CD4-positive, alpha-beta T cell treated with Interleukin-15 for 1 hour (primary cell): ENCODE measurements around the gene SIRT3.

Experiments
- DNase-seq: peaks from one replicate; pipeline ENCODE4 v3.0.0-alpha.2; 2020

Gene SIRT3

DNA sequence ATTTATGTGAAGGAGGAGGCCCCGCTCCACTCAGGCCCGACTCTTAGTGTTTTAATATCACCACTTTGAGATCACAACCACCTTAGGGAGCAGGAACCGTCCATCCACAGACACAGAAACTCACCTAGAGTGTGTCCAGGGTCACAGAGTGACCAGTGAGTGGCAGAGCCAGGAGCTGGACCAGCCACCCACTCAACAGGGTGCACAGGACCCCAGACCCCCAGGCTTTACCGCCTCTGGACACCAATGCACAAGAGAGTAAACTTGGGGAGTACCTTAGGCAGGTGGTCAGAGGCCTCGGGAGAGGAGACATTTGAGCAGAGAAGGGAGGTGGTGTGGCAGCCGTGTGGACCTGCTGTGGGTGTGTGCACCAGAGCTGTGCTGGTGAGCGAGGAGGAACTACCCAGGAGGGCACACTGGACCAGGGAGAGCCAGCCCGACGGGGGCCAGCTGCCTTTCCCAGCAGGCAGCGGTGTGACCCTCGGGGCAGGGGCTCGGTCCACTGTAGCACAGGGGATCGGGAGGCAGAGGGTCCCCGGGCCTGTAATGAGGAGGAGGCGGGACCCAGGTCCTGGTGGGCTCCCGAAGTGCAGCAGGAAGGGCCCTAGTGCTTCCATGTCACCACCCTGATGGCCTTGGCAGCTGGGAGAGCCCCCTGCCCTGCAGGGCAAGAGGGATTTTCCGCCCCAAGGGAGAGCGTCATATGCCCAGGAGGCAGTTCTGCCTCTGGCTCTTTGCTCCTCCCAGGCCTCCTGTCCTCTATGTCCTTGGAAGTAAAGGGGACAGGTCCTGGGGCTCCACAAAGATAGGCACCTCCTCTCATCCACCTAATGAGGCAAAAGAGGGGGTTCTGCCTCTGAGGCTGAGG, 34.5 kb upstream of the SIRT3 start:
- no peak for DNase-seq

- DNase-seq = peak; percentile 68
Observed at GRCh38 chr11:269146-269890, 33.2 kb upstream of the SIRT3 start.

DNA sequence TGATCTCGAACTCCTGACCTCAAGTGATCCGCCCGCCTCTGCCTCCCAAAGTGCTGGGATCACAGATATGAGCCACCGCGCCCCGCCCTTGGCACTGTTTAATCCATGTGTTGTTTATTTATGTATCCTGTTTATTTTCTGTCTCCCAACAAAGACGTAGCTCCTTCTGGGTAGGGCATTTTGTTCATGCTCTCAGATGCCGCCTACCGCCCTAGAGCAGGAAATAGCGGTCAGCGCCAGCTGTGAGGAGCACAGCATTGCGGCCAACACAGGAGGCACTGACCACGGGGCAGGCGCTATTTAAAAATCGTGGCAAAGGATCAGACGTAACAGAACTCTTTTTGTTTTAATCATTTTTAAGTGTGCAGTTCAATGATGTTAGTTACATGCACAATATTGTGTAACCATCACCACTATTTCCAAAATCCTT, 32.6 kb upstream of the SIRT3 start:
- peak; percentile 78 for DNase-seq

GRCh38 chr11:267491-267994, 31.4 kb upstream of the SIRT3 start:
- DNase-seq = peak; percentile 69

GRCh38 chr11:266676-267439, 30.7 kb upstream of the SIRT3 start:
- DNase-seq = no peak

- no peak for DNase-seq
Observed at GRCh38 chr11:261624-262023, 25.5 kb upstream of the SIRT3 start.

DNA sequence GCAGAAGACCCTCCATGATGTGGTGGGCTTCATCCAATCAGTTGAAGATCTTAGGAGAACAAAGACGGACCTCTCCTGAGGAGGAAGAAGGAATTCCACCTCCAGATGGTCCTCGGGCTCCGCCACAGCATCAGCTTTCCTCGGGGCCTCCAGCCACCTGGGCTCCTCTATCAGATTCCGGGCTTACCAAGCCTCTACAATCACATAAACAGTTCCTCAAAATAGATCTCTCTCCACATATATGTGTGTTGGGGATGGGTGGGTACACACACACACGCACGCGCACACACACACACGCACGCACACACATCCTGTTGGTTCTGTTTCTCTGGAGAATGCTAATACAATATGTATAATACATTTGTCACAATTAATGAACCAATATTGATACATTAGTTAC, 23.3 kb upstream of the SIRT3 start:
- DNase-seq = no peak

- DNase-seq = no peak
Observed at GRCh38 chr11:257766-258493, 21.8 kb upstream of the SIRT3 start.

- DNase-seq = no peak
Observed at GRCh38 chr11:256952-257737, 21.0 kb upstream of the SIRT3 start.

- no peak for DNase-seq
Observed at GRCh38 chr11:255816-256215, 19.7 kb upstream of the SIRT3 start.

- DNase-seq = no peak
Observed at GRCh38 chr11:255176-255575, 19.0 kb upstream of the SIRT3 start.

GRCh38 chr11:253886-254270, 17.7 kb upstream of the SIRT3 start:
- no peak for DNase-seq

DNA sequence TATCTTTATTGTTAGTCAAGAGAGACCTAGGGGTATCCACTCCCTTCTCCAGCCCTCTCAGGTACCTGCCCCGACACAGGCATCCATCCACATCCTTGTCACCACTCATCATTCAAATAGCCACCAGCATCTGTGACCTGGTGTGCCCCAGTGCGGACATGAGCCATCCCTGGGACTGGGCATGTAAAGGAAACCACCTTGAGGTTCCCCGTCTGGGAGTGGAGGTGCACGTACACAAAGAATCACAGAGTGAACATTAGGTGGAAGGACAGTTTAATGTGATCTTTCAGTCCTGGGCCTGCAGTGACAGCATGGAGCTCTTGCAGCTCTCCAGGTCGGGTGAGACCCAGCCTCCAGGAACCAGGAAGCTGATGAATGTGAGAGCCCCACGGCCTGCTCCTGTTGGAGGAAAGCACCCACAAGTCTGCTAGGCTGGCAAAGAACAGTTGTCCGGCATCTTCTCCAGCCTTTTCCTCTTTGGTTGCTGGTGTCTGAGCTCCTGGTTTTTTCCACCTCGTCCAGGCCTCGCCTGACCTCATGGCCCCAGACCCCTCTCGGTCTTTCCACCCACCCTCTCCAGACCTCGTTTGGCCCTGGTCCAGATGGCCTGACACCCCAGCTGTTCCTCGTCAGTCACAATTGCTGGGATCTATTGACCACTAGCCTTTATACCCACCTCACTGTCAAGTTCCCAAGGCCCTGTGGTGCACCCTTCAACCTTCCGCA, 17.2 kb upstream of the SIRT3 start:
- no peak for DNase-seq

GRCh38 chr11:252666-253065, 16.5 kb upstream of the SIRT3 start:
- DNase-seq = no peak

GRCh38 chr11:251550-251949, 15.4 kb upstream of the SIRT3 start:
- DNase-seq = no peak

DNA sequence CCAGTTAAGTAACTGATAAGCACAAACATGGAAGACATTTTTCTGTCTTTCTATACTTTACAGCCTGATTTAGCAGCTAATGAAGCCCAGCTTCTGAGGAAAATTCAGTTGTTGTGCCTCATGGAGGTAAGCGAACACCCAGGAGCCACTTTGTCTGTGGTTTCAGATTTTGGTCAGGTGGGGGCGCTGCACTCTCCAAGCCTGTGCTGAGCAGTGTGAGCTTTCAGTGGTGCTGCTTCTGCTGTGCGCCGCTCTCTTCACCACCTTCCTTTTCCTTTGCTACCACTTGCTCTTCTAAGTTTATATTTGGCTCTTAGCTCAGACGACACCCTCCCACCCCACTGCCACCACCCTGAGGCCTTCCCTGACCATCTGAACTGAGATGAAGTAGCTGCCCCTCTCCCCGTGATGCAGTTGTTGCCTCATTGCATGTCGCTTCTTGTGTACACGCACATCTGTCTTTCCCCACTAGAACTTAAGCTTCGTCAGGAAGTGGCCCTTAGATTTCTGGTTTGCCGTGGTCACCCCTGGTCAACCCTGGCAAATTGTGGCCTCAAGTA, 14.7 kb upstream of the SIRT3 start:
- peak; percentile 77 for DNase-seq

- no peak for DNase-seq
Observed at GRCh38 chr11:250274-250673, 14.1 kb upstream of the SIRT3 start.

- no peak for DNase-seq
Observed at GRCh38 chr11:249062-249461, 12.9 kb upstream of the SIRT3 start.

- DNase-seq = no peak
Observed at GRCh38 chr11:244376-244775, 8.2 kb upstream of the SIRT3 start.

DNA sequence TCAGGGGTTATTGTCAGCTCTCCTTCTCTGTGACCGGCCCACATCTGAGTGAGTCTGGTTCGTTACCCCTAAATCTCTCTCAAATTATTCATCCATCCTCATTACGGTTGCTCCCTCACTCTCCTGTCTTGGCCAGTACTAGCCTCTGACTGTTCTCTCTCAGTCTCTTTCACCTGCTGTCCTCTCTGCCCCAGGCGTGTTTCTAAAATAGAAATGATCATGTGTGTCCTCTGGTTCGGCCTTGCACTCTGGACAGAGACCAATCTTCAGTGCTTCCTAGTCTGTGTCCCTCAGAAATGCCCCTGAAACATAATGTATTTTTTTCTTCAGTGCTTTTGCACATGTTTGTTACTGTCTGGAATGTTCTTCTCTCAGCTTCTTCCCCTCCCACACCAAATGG, 5.5 kb upstream of the SIRT3 start:
- DNase-seq = no peak

DNA sequence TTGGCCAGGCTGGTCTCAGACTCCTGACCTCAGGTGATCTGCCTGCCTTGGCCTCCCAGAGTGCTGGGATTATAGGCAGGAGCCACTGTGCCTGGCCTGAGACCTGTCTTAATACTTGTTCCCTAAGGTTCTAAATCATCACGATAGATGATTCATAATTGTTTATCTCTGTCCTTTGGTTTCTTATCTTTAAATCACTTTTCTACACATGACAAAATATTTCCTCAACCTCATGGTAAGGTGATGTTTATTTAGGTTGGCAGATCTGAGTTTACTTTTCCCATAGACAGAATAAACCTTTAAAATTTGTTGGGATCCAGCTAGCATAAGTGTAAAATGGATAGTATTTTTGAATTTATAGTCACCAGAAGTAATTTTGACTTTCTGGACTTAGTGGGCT, 4.2 kb upstream of the SIRT3 start:
- DNase-seq = no peak
